Loucy (cell line): ENCODE data around the gene SKIC8.
A peak's percentile ranks its signal among the peaks of the same experiment; 100 is the strongest.

Experiments
- H2AFZ ChIP-seq: fragments of 200-600 bp; sonication (generic); 2 replicates; pipeline ENCODE4 v1.6.0; 2016; ENCODE audit warnings: antibody characterized with exemption, mild to moderate bottlenecking, low read length, moderate library complexity
- H3F3A ChIP-seq: fragments of 200-600 bp; 2 replicates; pipeline ENCODE4 v1.6.0; 2016; ENCODE audit warnings: antibody characterized with exemption, low read depth, mild to moderate bottlenecking
- H3K27me3 ChIP-seq: fragments of 200-600 bp; sonication (generic); 2 replicates; pipeline ENCODE4 v1.6.1; 2014; ENCODE audit warnings: low read length, mild to moderate bottlenecking; ENCODE audit not compliant: insufficient read depth, poor library complexity, severe bottlenecking
- H3K36me3 ChIP-seq: fragments of 200-600 bp; sonication (generic); 2 replicates; pipeline ENCODE4 v1.6.1; 2016; ENCODE audit warnings: low read length; ENCODE audit not compliant: insufficient read depth
- H3K4me1 ChIP-seq: fragments of 200-600 bp; sonication (generic); 2 replicates; pipeline ENCODE4 v1.5.1; 2014; ENCODE audit warnings: low read length, mild to moderate bottlenecking; ENCODE audit not compliant: insufficient read depth, poor library complexity, severe bottlenecking
- H3K4me2 ChIP-seq: fragments of 200-600 bp; sonication (generic); 2 replicates; pipeline ENCODE4 v1.6.0; 2014; ENCODE audit warnings: antibody characterized with exemption, low read length, low read depth, mild to moderate bottlenecking; ENCODE audit not compliant: poor library complexity, severe bottlenecking
- H3K4me3 ChIP-seq: fragments of 200-600 bp; sonication (generic); 2 replicates; pipeline ENCODE4 v1.5.1; 2014; ENCODE audit warnings: low read length, mild to moderate bottlenecking, mixed read lengths; ENCODE audit not compliant: poor library complexity, severe bottlenecking
- H3K79me2 ChIP-seq: fragments of 200-600 bp; sonication (generic); 2 replicates; pipeline ENCODE4 v1.6.1; 2014; ENCODE audit warnings: low read length; ENCODE audit not compliant: insufficient read depth
- H3K9ac ChIP-seq: fragments of 200-600 bp; sonication (generic); 2 replicates; pipeline ENCODE4 v1.6.0; 2014; ENCODE audit warnings: mild to moderate bottlenecking, low read depth, low read length, moderate library complexity; ENCODE audit not compliant: poor library complexity, severe bottlenecking
- H3K9me2 ChIP-seq: fragments of 200-600 bp; sonication (generic); replicated peaks from 2 replicates; pipeline ENCODE4 v1.6.1; 2016; ENCODE audit warnings: low read depth, low read length, mixed read lengths
- H3K9me3 ChIP-seq: fragments of 200-600 bp; sonication (generic); 2 replicates; pipeline ENCODE4 v1.6.1; 2014; ENCODE audit warnings: mild to moderate bottlenecking, antibody characterized with exemption, low read length, low read depth; ENCODE audit not compliant: insufficient read depth
- H4K20me1 ChIP-seq: fragments of 200-600 bp; sonication (generic); 2 replicates; pipeline ENCODE4 v1.6.0; 2014; ENCODE audit warnings: antibody characterized with exemption, low read length, mild to moderate bottlenecking; ENCODE audit not compliant: insufficient read depth, poor library complexity, severe bottlenecking
- CTCF ChIP-seq: fragments of 200-600 bp; sonication (generic); conservative IDR thresholded peaks from 2 replicates; pipeline ENCODE4 v1.5.1; 2014; ENCODE audit warnings: mild to moderate bottlenecking, antibody characterized with exemption, low read length
- EZH2phosphoT487 ChIP-seq: fragments of 200-600 bp; IDR thresholded peaks from 2 replicates; pipeline ENCODE4 v1.6.1; 2018; ENCODE audit warnings: antibody characterized with exemption, mild to moderate bottlenecking, moderate library complexity, borderline replicate concordance

The SKIC8 gene

DNA sequence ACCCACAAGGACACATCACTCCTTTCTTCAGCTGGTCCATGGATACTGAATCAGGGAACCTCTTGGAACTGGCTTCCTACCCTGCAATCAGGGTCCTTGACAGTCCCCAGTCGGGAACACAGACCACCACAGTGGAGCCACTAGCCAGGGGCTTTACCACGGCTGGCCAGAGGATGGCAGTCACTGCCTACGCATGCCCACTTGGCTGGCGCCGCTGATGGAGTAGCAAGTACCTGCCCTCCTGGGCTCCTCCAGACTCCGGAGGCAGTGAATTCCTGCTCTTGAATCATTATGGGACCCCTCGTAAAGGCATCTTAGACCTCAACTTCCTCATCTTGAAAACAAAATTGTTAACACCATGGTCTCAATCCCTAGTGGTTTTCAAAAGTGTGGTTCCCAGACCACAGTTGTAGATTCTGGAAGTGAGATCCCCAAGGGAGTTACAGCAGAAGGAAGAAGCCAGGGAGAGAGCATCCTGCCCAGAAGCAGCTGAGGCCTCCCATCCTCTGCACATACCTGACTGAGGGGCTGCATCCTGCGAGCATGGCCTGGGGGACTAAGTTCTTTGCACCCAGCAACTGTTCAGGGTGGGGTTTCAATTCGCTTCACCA, 9.1 kb upstream of the SKIC8 start:
- Histone ChIP-seq H3F3A (no peaks in the 10 kb centered on the region), H3K4me2 (peak overlapping the region; percentile 60), H3K9me3 (no peaks in the 10 kb centered on the region), H3K79me2 (no peaks in the 10 kb centered on the region), H3K4me3 (peak overlapping the region; percentile 48), H3K36me3 (no peaks in the 10 kb centered on the region), H3K9ac (peak overlapping the region; percentile 41), H4K20me1 (no peaks in the 10 kb centered on the region), H3K4me1 (peaks cover 5% of the 10 kb centered on the region), H2AFZ (peak overlapping the region; percentile 87), H3K27me3 (no peaks in the 10 kb centered on the region), H3K9me2 (no peaks in the 10 kb centered on the region)
- peak; percentile 96 for TF ChIP-seq CTCF
- TF ChIP-seq EZH2phosphoT487, result no peak

GRCh38 chr15:78307976-78308375, 8.6 kb upstream of the SKIC8 start:
- Histone ChIP-seq H3K9me2 (no peaks in the 10 kb centered on the region), H4K20me1 (no peaks in the 10 kb centered on the region), H2AFZ (peak overlapping the region; percentile 87), H3K27me3 (no peaks in the 10 kb centered on the region), H3K4me1 (peaks cover 5% of the 10 kb centered on the region), H3K9me3 (no peaks in the 10 kb centered on the region), H3K9ac (no peak overlapping the region), H3K4me2 (no peak overlapping the region), H3K36me3 (no peaks in the 10 kb centered on the region), H3K79me2 (no peaks in the 10 kb centered on the region), H3F3A (no peaks in the 10 kb centered on the region), H3K4me3 (no peak overlapping the region)
- TF ChIP-seq CTCF, result no peak
- TF ChIP-seq EZH2phosphoT487, result no peak

GRCh38 chr15:78306176-78306774, 6.9 kb upstream of the SKIC8 start:
- 0 out of 2 replicates have a peak, but pooled peaks cover 6% of the 10 kb centered on the region for H3F3A ChIP-seq
- no peaks in the 10 kb centered on the region for H3K9me3 ChIP-seq
- no peak overlapping the region for H3K4me3 ChIP-seq
- H3K4me2 ChIP-seq, result no peak overlapping the region
- no peaks in the 10 kb centered on the region for H3K79me2 ChIP-seq
- H3K9ac ChIP-seq, result no peak overlapping the region
- no peak overlapping the region for H2AFZ ChIP-seq
- peaks cover 13% of the 10 kb centered on the region for H3K4me1 ChIP-seq
- TF ChIP-seq EZH2phosphoT487 (no peak), CTCF (no peak)
- H3K27me3 ChIP-seq, result no peaks in the 10 kb centered on the region
- H3K9me2 ChIP-seq, result no peaks in the 10 kb centered on the region
- H4K20me1 ChIP-seq, result no peaks in the 10 kb centered on the region
- H3K36me3 ChIP-seq, result no peaks in the 10 kb centered on the region
